H9 (cell line): ENCODE measurements around the gene PTCSC3. TPM values are rescaled to one million over a fixed set of nuclear protein-coding genes. Genes with fewer than 3 reads are reported as not detected.

Experiments
- DNase-seq: peaks from one replicate; pipeline ENCODE4 v3.0.0-alpha.2; 2017
- H2AFZ ChIP-seq: one replicate; pipeline ENCODE4 v1.6.1; 2013; ENCODE audit warnings: mild to moderate bottlenecking, low read length, control low read depth, moderate library complexity
- H2AK5ac ChIP-seq: 2 replicates; pipeline ENCODE4 v1.6.1; 2013; ENCODE audit warnings: low read length, control low read depth, mixed read lengths; ENCODE audit not compliant: insufficient read length
- H2BK120ac ChIP-seq: one replicate; pipeline ENCODE4 v1.6.1; 2013; ENCODE audit warnings: low read depth, mild to moderate bottlenecking, low read length, control low read depth, inconsistent platforms; ENCODE audit not compliant: poor library complexity, severe bottlenecking
- H2BK12ac ChIP-seq: 2 replicates; pipeline ENCODE4 v1.6.1; 2013; ENCODE audit warnings: low read length, control low read depth, mixed read lengths, low read depth; ENCODE audit not compliant: insufficient read length
- H2BK15ac ChIP-seq: 2 replicates; pipeline ENCODE4 v1.6.1; 2013; ENCODE audit warnings: low read depth, low read length, control low read depth
- H2BK20ac ChIP-seq: one replicate; pipeline ENCODE4 v1.6.1; 2013; ENCODE audit warnings: low read depth, mild to moderate bottlenecking, low read length, control low read depth, inconsistent platforms; ENCODE audit not compliant: poor library complexity, severe bottlenecking
- H2BK5ac ChIP-seq: 2 replicates; pipeline ENCODE4 v1.6.1; 2013; ENCODE audit warnings: low read length, control low read depth, mixed read lengths; ENCODE audit not compliant: insufficient read length
- H3K14ac ChIP-seq: 2 replicates; pipeline ENCODE4 v1.6.1; 2013; ENCODE audit warnings: low read length, control low read depth; ENCODE audit not compliant: insufficient read depth
- H3K18ac ChIP-seq: 2 replicates; pipeline ENCODE4 v1.6.1; 2013; ENCODE audit warnings: low read depth, mild to moderate bottlenecking, mixed read lengths, low read length, control low read depth; ENCODE audit not compliant: insufficient read length
- H3K23ac ChIP-seq: 2 replicates; pipeline ENCODE4 v1.6.1; 2013; ENCODE audit warnings: low read length, control low read depth, mixed read lengths, low read depth; ENCODE audit not compliant: insufficient read length
- H3K23me2 ChIP-seq: 2 replicates; pipeline ENCODE4 v1.6.1; 2013; ENCODE audit warnings: low read depth, mild to moderate bottlenecking, mixed read lengths, low read length, control low read depth; ENCODE audit not compliant: insufficient read length, poor library complexity, severe bottlenecking
- H3K27ac ChIP-seq: 2 replicates; pipeline ENCODE4 v1.5.1; 2013; ENCODE audit warnings: low read length, control low read depth, mixed read lengths, low read depth; ENCODE audit not compliant: insufficient read length
- H3K27me3 ChIP-seq: 2 replicates; pipeline ENCODE4 v1.6.1; 2013; ENCODE audit warnings: low read length, control low read depth, inconsistent platforms; ENCODE audit not compliant: insufficient read depth
- H3K4ac ChIP-seq: 2 replicates; pipeline ENCODE4 v1.6.1; 2013; ENCODE audit warnings: low read depth, mild to moderate bottlenecking, control low read depth, inconsistent platforms, low read length, moderate library complexity
- H3K4me1 ChIP-seq: 2 replicates; pipeline ENCODE4 v1.6.1; 2013; ENCODE audit warnings: low read length, control low read depth, inconsistent platforms; ENCODE audit not compliant: insufficient read depth
- H3K4me2 ChIP-seq: 2 replicates; pipeline ENCODE4 v1.6.1; 2013; ENCODE audit warnings: low read length, control low read depth, mixed read lengths; ENCODE audit not compliant: insufficient read length, insufficient read depth
- H3K56ac ChIP-seq: 2 replicates; pipeline ENCODE4 v1.6.1; 2013; ENCODE audit warnings: low read depth, mild to moderate bottlenecking, mixed read lengths, low read length, control low read depth; ENCODE audit not compliant: insufficient read length
- H3K79me1 ChIP-seq: 2 replicates; pipeline ENCODE4 v1.6.1; 2013; ENCODE audit warnings: low read depth, mild to moderate bottlenecking, moderate library complexity, low read length, control low read depth, inconsistent platforms; ENCODE audit not compliant: insufficient read depth, poor library complexity, severe bottlenecking
- H3K79me2 ChIP-seq: 2 replicates; pipeline ENCODE4 v1.6.1; 2013; ENCODE audit warnings: low read length, control low read depth, inconsistent platforms; ENCODE audit not compliant: insufficient read depth
- H3K9ac ChIP-seq: 2 replicates; pipeline ENCODE4 v1.6.1; 2013; ENCODE audit warnings: low read length, control low read depth, mixed read lengths; ENCODE audit not compliant: insufficient read length; ENCODE audit errors: extremely low read depth
- H3K9me3 ChIP-seq: one replicate; pipeline ENCODE4 v1.6.1; 2013; ENCODE audit warnings: low read depth, low read length, inconsistent platforms; ENCODE audit not compliant: control insufficient read depth
- H3T11ph ChIP-seq: one replicate; pipeline ENCODE4 v1.6.1; 2013; ENCODE audit warnings: mild to moderate bottlenecking, low read length, control low read depth, inconsistent platforms
- H4K20me1 ChIP-seq: one replicate; pipeline ENCODE4 v1.6.1; 2013; ENCODE audit not compliant: control insufficient read depth, insufficient read length, insufficient read depth
- H4K5ac ChIP-seq: 2 replicates; pipeline ENCODE4 v1.6.1; 2013; ENCODE audit warnings: low read depth, mild to moderate bottlenecking, mixed read lengths, low read length, control low read depth; ENCODE audit not compliant: insufficient read length
- H4K8ac ChIP-seq: replicated peaks from 2 replicates; pipeline ENCODE4 v1.6.1; 2013; ENCODE audit warnings: low read length, control low read depth, mixed read lengths, low read depth; ENCODE audit not compliant: insufficient read length
- H4K91ac ChIP-seq: 2 replicates; pipeline ENCODE4 v1.6.1; 2013; ENCODE audit warnings: low read depth, mild to moderate bottlenecking, moderate library complexity, mixed read lengths, low read length, control low read depth; ENCODE audit not compliant: insufficient read length
- H3K27ac Mint-ChIP-seq, 3 experiments: 2 replicates in 2 of 3; 3 replicates in 1 of 3; pipeline ENCODE4 v1.8.0; 2020 to 2021; ENCODE audit warnings: mixed read lengths in 3 of 3, mild to moderate bottlenecking in 1 of 3, moderate library complexity in 1 of 3
- H3K27me3 Mint-ChIP-seq: 2 replicates; pipeline ENCODE4 v1.8.0; 2021; ENCODE audit warnings: low read depth, mild to moderate bottlenecking, moderate library complexity, mixed read lengths
- H3K36me3 Mint-ChIP-seq, 3 experiments: 2 replicates in 2 of 3; 3 replicates in 1 of 3; pipeline ENCODE4 v1.8.0; 2020 to 2021; ENCODE audit warnings: low read depth in 3 of 3, mixed read lengths in 3 of 3; ENCODE audit not compliant: insufficient read depth in 1 of 3
- H3K4me1 Mint-ChIP-seq, 2 experiments: 2 replicates each; pipeline ENCODE4 v1.8.0; 2020; ENCODE audit warnings: mixed read lengths in 2 of 2
- H3K4me3 Mint-ChIP-seq, 2 experiments: 2 replicates in 1 of 2; 3 replicates in 1 of 2; pipeline ENCODE4 v1.8.0; 2020 to 2021; ENCODE audit warnings: mild to moderate bottlenecking in 2 of 2, mixed read lengths in 2 of 2, moderate library complexity in 1 of 2
- H3K9me3 Mint-ChIP-seq, 2 experiments: 2 replicates in 1 of 2; 3 replicates in 1 of 2; pipeline ENCODE4 v1.8.0; 2020; ENCODE audit warnings: mild to moderate bottlenecking in 2 of 2, mixed read lengths in 2 of 2, moderate library complexity in 1 of 2
- WGBS: extraction: QIAGEN DNeasy Blood & Tissue Kit; methylation state at CpG from one replicate; pipeline ENCODE4 v1.1.7; 2013; ENCODE audit warnings: missing lambda C conversion rate, low lambda C conversion rate, mixed read lengths; ENCODE audit not compliant: insufficient read length; ENCODE audit errors: extremely low coverage; 5-methylcytosine and 5-hydroxymethylcytosine counted together
- total RNA-seq: library from RNA; stranded (reverse); gene quantifications from 2 replicates; pipeline ENCODE4 v1.2.1, GENCODE V29; 2021
- TF ChIP-seq, protein P1 (sequence below): fragments of 200-600 bp; sonication (generic); conservative IDR thresholded peaks from 3 replicates; pipeline ENCODE4 v1.8.0; 2021; ENCODE audit warnings: antibody characterized with exemption, mild to moderate bottlenecking

The PTCSC3 gene
- total RNA-seq, 1 experiment from 2014 or later, result not detected

DNA sequence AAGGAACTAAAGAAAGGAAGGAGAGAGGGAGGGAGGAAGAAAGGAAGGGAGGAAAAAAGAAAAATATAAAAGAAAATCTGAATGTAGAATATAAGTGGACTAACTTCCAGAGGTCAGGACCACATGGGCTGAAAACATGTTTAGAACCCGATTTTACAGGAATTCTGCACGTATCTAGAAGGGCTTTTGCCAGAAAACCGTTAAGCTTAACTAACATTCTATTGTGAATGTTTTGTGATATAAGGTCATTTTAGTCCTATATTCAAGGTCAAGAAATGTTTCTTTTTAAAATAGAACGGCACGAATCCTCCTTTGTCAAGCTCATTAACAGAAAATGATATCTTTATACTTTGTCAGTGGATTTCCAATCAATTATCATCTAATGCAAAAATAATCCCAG is 13.1 kb downstream of the PTCSC3 start:
- H2BK20ac ChIP-seq, result no peak overlapping the region
- no CpG with 5 or more reads among the region's 5 CpGs for WGBS
- no peak overlapping the region for H3K56ac ChIP-seq
- no peak overlapping the region for H2AK5ac ChIP-seq
- no peak overlapping the region for H2BK120ac ChIP-seq
- Mint-ChIP-seq H3K27ac (no peak overlapping the region), H3K36me3 (no peaks in the 10 kb centered on the region; a peak in 1 of 7 replicates), H3K9me3 (no peaks in the 10 kb centered on the region), H3K4me3 (no peak overlapping the region), H3K4me1 (peaks cover 16% of the 10 kb centered on the region in 2 experiments), H3K27me3 (peaks cover 32% of the 10 kb centered on the region)
- no peaks in the 10 kb centered on the region for H3K79me2 ChIP-seq
- H4K5ac ChIP-seq, result no peak overlapping the region
- H3K4me1 ChIP-seq, result peaks cover 2% of the 10 kb centered on the region; the same call in 1 of the 2 replicates
- no peak overlapping the region for H3T11ph ChIP-seq
- TF ChIP-seq, protein P1, sequence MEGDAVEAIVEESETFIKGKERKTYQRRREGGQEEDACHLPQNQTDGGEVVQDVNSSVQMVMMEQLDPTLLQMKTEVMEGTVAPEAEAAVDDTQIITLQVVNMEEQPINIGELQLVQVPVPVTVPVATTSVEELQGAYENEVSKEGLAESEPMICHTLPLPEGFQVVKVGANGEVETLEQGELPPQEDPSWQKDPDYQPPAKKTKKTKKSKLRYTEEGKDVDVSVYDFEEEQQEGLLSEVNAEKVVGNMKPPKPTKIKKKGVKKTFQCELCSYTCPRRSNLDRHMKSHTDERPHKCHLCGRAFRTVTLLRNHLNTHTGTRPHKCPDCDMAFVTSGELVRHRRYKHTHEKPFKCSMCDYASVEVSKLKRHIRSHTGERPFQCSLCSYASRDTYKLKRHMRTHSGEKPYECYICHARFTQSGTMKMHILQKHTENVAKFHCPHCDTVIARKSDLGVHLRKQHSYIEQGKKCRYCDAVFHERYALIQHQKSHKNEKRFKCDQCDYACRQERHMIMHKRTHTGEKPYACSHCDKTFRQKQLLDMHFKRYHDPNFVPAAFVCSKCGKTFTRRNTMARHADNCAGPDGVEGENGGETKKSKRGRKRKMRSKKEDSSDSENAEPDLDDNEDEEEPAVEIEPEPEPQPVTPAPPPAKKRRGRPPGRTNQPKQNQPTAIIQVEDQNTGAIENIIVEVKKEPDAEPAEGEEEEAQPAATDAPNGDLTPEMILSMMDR, result no peak
- no peak overlapping the region for H4K91ac ChIP-seq
- H3K4me2 ChIP-seq, result no peak overlapping the region
- H3K27ac ChIP-seq, result no peak overlapping the region
- H3K9ac ChIP-seq, result no peak overlapping the region
- DNase-seq, result no peak
- no peaks in the 10 kb centered on the region for H3K27me3 ChIP-seq
- no peak overlapping the region for H3K18ac ChIP-seq
- no peak overlapping the region for H2BK15ac ChIP-seq
- H2BK5ac ChIP-seq, result no peak overlapping the region
- no peak overlapping the region for H3K23ac ChIP-seq
- H3K4ac ChIP-seq, result no peak overlapping the region
- H2AFZ ChIP-seq, result no peak overlapping the region
- no peaks in the 10 kb centered on the region for H3K79me1 ChIP-seq
- no peaks in the 10 kb centered on the region for H3K23me2 ChIP-seq
- no peaks in the 10 kb centered on the region for H3K9me3 ChIP-seq
- H3K14ac ChIP-seq, result no peak overlapping the region
- no peak overlapping the region for H2BK12ac ChIP-seq
- no peak overlapping the region for H4K8ac ChIP-seq
- H4K20me1 ChIP-seq, result no peaks in the 10 kb centered on the region
